GM12878 (cell line): ENCODE data around the gene TLCD5. TPM values are rescaled to one million over a fixed set of nuclear protein-coding genes. Genes with fewer than 3 reads are reported as not detected.

Source experiments
- ATAC-seq: fragments of 200-7000 bp; cut with Tn5 transposase; 3 replicates; pipeline ENCODE4 v1.9.1; 2020; ENCODE audit warnings: mild to moderate bottlenecking, moderate library complexity
- BruUV-seq: library from RNA; stranded (reverse); fragments of 400-500 nt; replicated peaks from 2 replicates; lab custom pipeline; 2021; lab: Mats Ljungman, UMichigan
- CTCF ChIA-PET: fragments of 300-600 bp; sonication (Branson Sonifier 250); formaldehyde crosslinking; extraction: SDS; loops from one replicate; lab custom pipeline; 2021; ENCODE audit warnings: inconsistent platforms; lab: Yijun Ruan, JAX
- POLR2A ChIA-PET: fragments of 350-600 bp; formaldehyde crosslinking; extraction: SDS; loops from one replicate; lab custom pipeline; 2021; ENCODE audit warnings: inconsistent platforms; lab: Charles Lee
- RAD21 ChIA-PET: fragments of 300-600 bp; sonication (Branson Sonifier 250); formaldehyde crosslinking; loops from one replicate; lab custom pipeline; 2023; ENCODE audit warnings: antibody characterized with exemption; ENCODE audit not compliant: unreplicated experiment; lab: Charles Lee
- SMC1A ChIA-PET: fragments of 300-600 bp; sonication (Branson Sonifier 250); formaldehyde crosslinking; loops from one replicate; lab custom pipeline; 2023; ENCODE audit not compliant: unreplicated experiment, uncharacterized antibody; lab: Charles Lee
- DNase-seq: peaks from one replicate; pipeline ENCODE4 v3.0.0-alpha.2; 2011; ENCODE audit warnings: low read depth, low spot score
- FAIRE-seq: peaks from 3 replicates; lab custom pipeline; 2011; peaks lifted over from hg19 to GRCh38; lab: Jason Lieb, UNC
- H2AFZ ChIP-seq: 2 replicates; pipeline ENCODE4 v1.6.0; 2011; ENCODE audit warnings: low read depth, low read length, control low read depth; ENCODE audit not compliant: control insufficient read depth
- H3K27ac ChIP-seq: 2 replicates; pipeline ENCODE4 v1.5.1; 2011; ENCODE audit warnings: control low read depth; ENCODE audit not compliant: control insufficient read depth, insufficient read depth
- H3K27me3 ChIP-seq, 2 experiments: replicated peaks in 1 of 2; 2 replicates each; pipeline versions ENCODE4 v1.6.0 to v1.6.1; 2011; ENCODE audit warnings: low read length in 1 of 2; ENCODE audit not compliant: control insufficient read depth in 2 of 2, insufficient read depth in 2 of 2
- H3K36me3 ChIP-seq, 2 experiments: 2 replicates each; pipeline ENCODE4 v1.5.1; 2011; ENCODE audit warnings: low read length in 1 of 2; ENCODE audit not compliant: control insufficient read depth in 2 of 2, insufficient read depth in 2 of 2
- H3K4me1 ChIP-seq: 2 replicates; pipeline ENCODE4 v1.6.1; 2011; ENCODE audit warnings: mild to moderate bottlenecking, low read length, moderate library complexity, mixed read lengths; ENCODE audit not compliant: control insufficient read depth, insufficient read depth
- H3K4me2 ChIP-seq: 2 replicates; pipeline ENCODE4 v1.6.0; 2011; ENCODE audit warnings: control low read depth; ENCODE audit not compliant: control insufficient read depth, insufficient read depth
- H3K4me3 ChIP-seq: fragments of 200-600 bp; sonication (generic); 2 replicates; pipeline ENCODE4 v1.5.1; 2016
- H3K79me2 ChIP-seq: 2 replicates; pipeline ENCODE4 v1.6.0; 2011; ENCODE audit warnings: low read length; ENCODE audit not compliant: control insufficient read depth, insufficient read depth
- H3K9ac ChIP-seq: 2 replicates; pipeline ENCODE4 v1.8.0; 2011; ENCODE audit warnings: low read length, control low read depth, mixed read lengths; ENCODE audit not compliant: control insufficient read depth, insufficient read depth
- H3K9me3 ChIP-seq: replicated peaks from 3 replicates; pipeline ENCODE4 v1.5.1; 2011; ENCODE audit warnings: mild to moderate bottlenecking, low read length; ENCODE audit not compliant: control insufficient read depth, insufficient read depth
- H4K20me1 ChIP-seq: 2 replicates; pipeline ENCODE4 v1.6.0; 2011; ENCODE audit not compliant: control insufficient read depth, insufficient read depth
- ATF3 ChIP-seq: IDR thresholded peaks from 2 replicates; pipeline ENCODE4 v1.6.1; 2011; ENCODE audit warnings: low read depth, mild to moderate bottlenecking, low read length, moderate library complexity, borderline replicate concordance; ENCODE audit errors: extremely low read depth
- BCL11A ChIP-seq: IDR thresholded peaks from 2 replicates; pipeline ENCODE4 v1.6.1; 2011; ENCODE audit warnings: low read depth, low read length
- CHD4 ChIP-seq: fragments of 200-600 bp; sonication (generic); IDR thresholded peaks from 2 replicates; pipeline ENCODE4 v1.6.1; 2016; ENCODE audit warnings: mild to moderate bottlenecking
- DPF2 ChIP-seq: fragments of 450-650 bp; IDR thresholded peaks from 2 replicates; pipeline ENCODE4 v1.6.1; 2017; ENCODE audit warnings: mild to moderate bottlenecking
- GABPA ChIP-seq: IDR thresholded peaks from 2 replicates; pipeline ENCODE4 v1.6.1; 2014; ENCODE audit warnings: antibody characterized with exemption, low read depth, mild to moderate bottlenecking, inconsistent platforms
- HDAC2 ChIP-seq: fragments of 200-600 bp; sonication (generic); IDR thresholded peaks from 2 replicates; pipeline ENCODE4 v1.6.1; 2017
- JUNB ChIP-seq: IDR thresholded peaks from 2 replicates; pipeline ENCODE4 v1.6.1; 2016; ENCODE audit warnings: antibody characterized with exemption, mild to moderate bottlenecking
- MEF2A ChIP-seq: IDR thresholded peaks from 2 replicates; pipeline ENCODE4 v1.6.1; 2011; ENCODE audit warnings: low read depth, mild to moderate bottlenecking, low read length, moderate library complexity; ENCODE audit not compliant: insufficient read depth
- NR2C2 ChIP-seq: IDR thresholded peaks from 2 replicates; pipeline ENCODE4 v1.6.1; 2011; ENCODE audit warnings: borderline replicate concordance, low read depth; ENCODE audit not compliant: control insufficient read depth, insufficient read length
- POLR2A ChIP-seq: IDR thresholded peaks from 2 replicates; pipeline ENCODE4 v1.6.1; 2011; ENCODE audit warnings: low read depth, mild to moderate bottlenecking, low read length
- RAD51 ChIP-seq: fragments of 450-650 bp; IDR thresholded peaks from 2 replicates; pipeline ENCODE4 v1.6.1; 2016; ENCODE audit warnings: moderate library complexity, mild to moderate bottlenecking, inconsistent platforms
- SIN3A ChIP-seq: IDR thresholded peaks from 2 replicates; pipeline ENCODE4 v1.6.1; 2012; ENCODE audit warnings: low read depth, low read length, improper control_type of control experiment
- SUPT20H ChIP-seq: IDR thresholded peaks from 2 replicates; pipeline ENCODE4 v1.6.1; 2011; ENCODE audit warnings: low read depth, mild to moderate bottlenecking, low read length, moderate library complexity, borderline replicate concordance; ENCODE audit not compliant: control insufficient read depth
- SUZ12 ChIP-seq: fragments of 200-600 bp; sonication (generic); IDR thresholded peaks from one replicate; pipeline ENCODE4 v1.6.1; 2018; ENCODE audit warnings: antibody characterized with exemption, mild to moderate bottlenecking; ENCODE audit not compliant: unreplicated experiment
- TBL1XR1 ChIP-seq: IDR thresholded peaks from 2 replicates; pipeline ENCODE4 v1.6.1; 2012; ENCODE audit warnings: low read depth, low read length, improper control_type of control experiment
- TCF3 ChIP-seq: IDR thresholded peaks from 2 replicates; pipeline ENCODE4 v1.6.1; 2012; ENCODE audit warnings: low read depth, mild to moderate bottlenecking, low read length, borderline replicate concordance; ENCODE audit not compliant: insufficient read depth
- USF1 ChIP-seq: IDR thresholded peaks from 2 replicates; pipeline ENCODE4 v1.6.1; 2011; ENCODE audit warnings: borderline replicate concordance, low read depth, mild to moderate bottlenecking, moderate library complexity, mixed read lengths, low read length; ENCODE audit not compliant: insufficient read depth; ENCODE audit errors: extremely low read length
- WRNIP1 ChIP-seq: IDR thresholded peaks from 2 replicates; pipeline ENCODE4 v1.6.1; 2011; ENCODE audit warnings: low read depth, low read length, improper control_type of control experiment, borderline replicate concordance
- YBX1 ChIP-seq: fragments of 450-650 bp; IDR thresholded peaks from 2 replicates; pipeline ENCODE4 v1.6.1; 2016; ENCODE audit warnings: antibody characterized with exemption
- ZNF274 ChIP-seq: IDR thresholded peaks from one replicate; pipeline ENCODE4 v1.8.0; 2011; ENCODE audit not compliant: insufficient read length, insufficient read depth
- ZZZ3 ChIP-seq: IDR thresholded peaks from 2 replicates; pipeline ENCODE4 v1.6.1; 2011; ENCODE audit warnings: low read depth; ENCODE audit not compliant: control insufficient read depth, insufficient read length
- WGBS: methylation state at CpG from one replicate; pipeline ENCODE4 v1.1.6; 2016; ENCODE audit warnings: low lambda C conversion rate; ENCODE audit not compliant: insufficient replicate concordance, insufficient coverage; ENCODE audit errors: missing lambda C conversion rate; 5-methylcytosine and 5-hydroxymethylcytosine counted together
- in situ Hi-C: fragments of 300-500 bp; cut with MboI; formaldehyde crosslinking; loops from 9 replicates; pipeline ENCODE4 v1.14.3; 2018; ENCODE audit warnings: mixed read lengths
- intact Hi-C: fragments of 100-400 bp; cut with micrococcal nuclease; formaldehyde crosslinking; loops from one replicate; pipeline ENCODE4 v1.14.2; 2022; ENCODE audit not compliant: unreplicated experiment
- polyA plus RNA-seq, 11 experiments: library from polyadenylated mRNA; depleted of rRNA in 4 of 11; unstranded in 6 of 11; stranded (reverse) in 5 of 11; fragments of >200 nt; fragmentation: Nextera tagmentation in 4 of 11; fragmentation: Illumina TruSeq in 1 of 11; extraction: Ambion mirVana in 4 of 11; extraction: Trizol in 1 of 11; gene quantifications; 1 replicate in 1 of 11; 2 replicates in 10 of 11; pipeline versions ENCODE4 v1.2.1 to v1.2.3, GENCODE V29; 2011 to 2016; ENCODE audit warnings: inconsistent platforms in 2 of 11, missing spikeins in 2 of 11, low read depth in 1 of 11
- total RNA-seq, 4 experiments: library from RNA; depleted of rRNA in 3 of 4; stranded (reverse); fragments of >200 nt in 3 of 4; fragmentation: Illumina TruSeq in 1 of 4; extraction: Trizol in 1 of 4; gene quantifications; 2 replicates each; pipeline versions ENCODE4 v1.2.1 to v1.2.3, GENCODE V29; 2013 to 2021
- TF ChIP-seq, protein P1 (sequence below): IDR thresholded peaks from 2 replicates; pipeline ENCODE4 v1.6.1; 2011; ENCODE audit warnings: borderline replicate concordance, low read depth, mild to moderate bottlenecking, moderate library complexity, low read length; ENCODE audit not compliant: insufficient read depth, poor library complexity, severe bottlenecking

The TLCD5 gene
- total and polyA plus RNA-seq, 10 of the 15 experiments (the other 5 are each of a cell fraction or from before 2014, with no cell fraction given), result 2.4 to 13.3 (median 3.2) TPM

DNA sequence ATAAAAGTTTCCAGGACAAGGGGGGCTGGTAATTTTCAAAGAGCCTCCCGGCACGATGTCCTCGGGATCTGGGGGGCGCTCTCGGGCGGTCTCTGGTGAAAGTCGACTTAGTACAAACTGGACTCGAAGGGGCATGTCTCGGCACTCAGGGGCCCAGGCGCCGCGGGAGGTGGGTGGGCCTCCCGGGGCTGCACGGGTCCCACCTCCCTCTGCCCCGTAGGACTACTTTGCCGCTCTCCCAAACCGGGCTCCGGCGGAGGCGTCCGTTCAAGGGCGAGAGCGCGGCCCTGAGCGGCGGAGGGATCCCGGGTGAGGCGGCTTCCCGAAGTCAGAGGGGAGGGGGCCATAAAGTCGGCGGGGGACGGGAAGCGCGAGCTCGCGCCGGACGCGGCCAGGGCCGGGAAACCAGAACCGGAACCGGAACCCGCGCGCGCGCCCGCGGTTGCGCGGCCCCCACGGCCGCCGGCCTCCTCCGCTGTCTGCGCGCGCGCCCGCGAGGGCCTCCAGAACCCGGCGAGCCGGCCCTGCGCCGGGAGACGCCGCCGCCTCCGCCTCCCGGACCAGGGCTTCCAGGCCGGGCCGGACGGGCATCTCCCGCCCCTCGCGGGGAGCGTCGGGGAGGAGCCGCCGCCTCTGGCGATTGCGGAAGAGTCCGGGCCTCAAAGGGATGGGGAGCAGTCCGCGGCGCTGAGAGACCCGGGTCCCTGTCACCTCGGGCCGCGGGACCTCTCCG, 11.0 kb downstream of the TLCD5 start, which contains the start of gene ARHGEF12:
Gene ARHGEF12, plus strand, starts transcription at position 506 of the 733 bp plus-strand sequence. CDS start 831 bp downstream, outside the sequence.
- ChIA-PET POLR2A (interaction anchor here (0.7 to 1.6 kb wide), 6 partner anchors 9 to 96 kb away, joined by 3 to 5 read pairs (median 4); partner anchors contain the start of gene TLCD5), CTCF (interaction anchor here (0.5 to 3.9 kb wide), 32 partner anchors 9 to 466 kb away, joined by 3 to 40 read pairs (median 6); partner anchors contain the start of gene GRIK4), RAD21 (interaction anchor here (0.6 to 4.1 kb wide), 15 partner anchors 12 to 616 kb away, joined by 3 to 34 read pairs (median 4); no protein-coding TSS in a partner anchor), SMC1A (interaction anchor here (0.9 to 4.5 kb wide), 20 partner anchors 10 to 173 kb away, joined by 3 to 32 read pairs (median 4); no protein-coding TSS in a partner anchor)
- WGBS, result 1% methylated on average over 86 of the region's 92 CpGs
- Histone ChIP-seq H4K20me1 (peaks cover 2% of the 10 kb centered on the region), H3K4me3 (peak within 1 kb of the TSS; percentile 94), H3K4me1 (peaks cover 9% of the 10 kb centered on the region), H3K9ac (peak within 1 kb of the TSS; percentile 85), H3K36me3 (no peaks in the 10 kb centered on the region), H3K27me3 (no peaks in the 10 kb centered on the region), H3K27ac (peak within 1 kb of the TSS; percentile 74), H3K4me2 (peak within 1 kb of the TSS; percentile 82), H3K79me2 (peaks cover 40% of the 10 kb centered on the region), H3K9me3 (no peaks in the 10 kb centered on the region), H2AFZ (peak within 1 kb of the TSS; percentile 85)
- peak; percentile 64 for ATAC-seq
- in situ Hi-C loops (loop anchor here (10.0 kb wide), 1 partner anchor 619 kb away; no protein-coding TSS in a partner anchor), intact Hi-C loops (loop anchor here (2.0 to 10.0 kb wide), 7 partner anchors 65 to 859 kb away; no protein-coding TSS in a partner anchor)
- BruUV-seq, result no TSS peak
- FAIRE-seq, result peak; percentile 18
- DNase-seq, result peak; percentile 33
- TF ChIP-seq SIN3A (peak; percentile 37), TCF3 (0 out of 2 replicates have a peak, but pooled peaks have one; percentile 26), GABPA (peak; percentile 69), WRNIP1 (no peak), CHD4 (no peak), NR2C2 (no peak), USF1 (no peak), ZNF274 (no peak), TBL1XR1 (0 out of 2 replicates have a peak, but pooled peaks have one; percentile 62), RAD51 (no peak), YBX1 (no peak), SUPT20H (no peak), DPF2 (peak; percentile 83), JUNB (no peak), BCL11A (0 out of 2 replicates have a peak, but pooled peaks have one; percentile 8), ATF3 (no peak), HDAC2 (no peak), ZZZ3 (no peak), SUZ12 (no peak), POLR2A (peak; percentile 67), MEF2A (peak; percentile 48; the same call in 1 of the 2 replicates)
- TF ChIP-seq, protein P1, sequence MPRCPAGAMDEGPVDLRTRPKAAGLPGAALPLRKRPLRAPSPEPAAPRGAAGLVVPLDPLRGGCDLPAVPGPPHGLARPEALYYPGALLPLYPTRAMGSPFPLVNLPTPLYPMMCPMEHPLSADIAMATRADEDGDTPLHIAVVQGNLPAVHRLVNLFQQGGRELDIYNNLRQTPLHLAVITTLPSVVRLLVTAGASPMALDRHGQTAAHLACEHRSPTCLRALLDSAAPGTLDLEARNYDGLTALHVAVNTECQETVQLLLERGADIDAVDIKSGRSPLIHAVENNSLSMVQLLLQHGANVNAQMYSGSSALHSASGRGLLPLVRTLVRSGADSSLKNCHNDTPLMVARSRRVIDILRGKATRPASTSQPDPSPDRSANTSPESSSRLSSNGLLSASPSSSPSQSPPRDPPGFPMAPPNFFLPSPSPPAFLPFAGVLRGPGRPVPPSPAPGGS, result peak; percentile 39
